ENCODE results near the gene CNTLN.

The CNTLN gene

GRCh38 chr9:17134396-17135294, at the start of gene CNTLN:
CNTLN (plus strand) TSS chr9:17135040; CDS start chr9:17135066, 26 bp downstream.
- Mint-ChIP-seq H3K4me1 (peaks cover 5% of the 10 kb centered on the region), H3K36me3 (peaks cover 2% of the 10 kb centered on the region), H3K27me3 (peaks cover 22% of the 10 kb centered on the region), H3K9me3 (no peaks in the 10 kb centered on the region), H3K27ac (peak within 1 kb of the TSS; percentile 67), H3K4me3 (peak within 1 kb of the TSS; percentile 75)

GRCh38 chr9:17088566-17088965, 46.3 kb upstream of the CNTLN start:
- no peaks in the 10 kb centered on the region for H3K36me3 Mint-ChIP-seq
- H3K9me3 Mint-ChIP-seq: peaks cover 12% of the 10 kb centered on the region
- no peaks in the 10 kb centered on the region for H3K4me1 Mint-ChIP-seq
- H3K4me3 Mint-ChIP-seq: no peak overlapping the region
- H3K27ac Mint-ChIP-seq: no peak overlapping the region
- no peaks in the 10 kb centered on the region for H3K27me3 Mint-ChIP-seq

GRCh38 chr9:17090041-17090440, 44.8 kb upstream of the CNTLN start:
- no peaks in the 10 kb centered on the region for H3K36me3 Mint-ChIP-seq
- H3K4me1 Mint-ChIP-seq: no peaks in the 10 kb centered on the region
- peaks cover 6% of the 10 kb centered on the region for H3K9me3 Mint-ChIP-seq
- H3K27ac Mint-ChIP-seq: no peak overlapping the region
- no peak overlapping the region for H3K4me3 Mint-ChIP-seq
- no peaks in the 10 kb centered on the region for H3K27me3 Mint-ChIP-seq

GRCh38 chr9:17116400-17116837, 18.4 kb upstream of the CNTLN start:
- no peaks in the 10 kb centered on the region for H3K36me3 Mint-ChIP-seq
- peaks cover 4% of the 10 kb centered on the region for H3K9me3 Mint-ChIP-seq
- no peak overlapping the region for H3K27ac Mint-ChIP-seq
- no peaks in the 10 kb centered on the region for H3K4me1 Mint-ChIP-seq
- no peak overlapping the region for H3K4me3 Mint-ChIP-seq
- no peaks in the 10 kb centered on the region for H3K27me3 Mint-ChIP-seq

GRCh38 chr9:17117372-17117771, 17.5 kb upstream of the CNTLN start:
- H3K9me3 Mint-ChIP-seq: peaks cover 4% of the 10 kb centered on the region
- no peaks in the 10 kb centered on the region for H3K4me1 Mint-ChIP-seq
- H3K27ac Mint-ChIP-seq: no peak overlapping the region

GRCh38 chr9:17120203-17120602, 14.6 kb upstream of the CNTLN start:
- Mint-ChIP-seq H3K9me3 (no peaks in the 10 kb centered on the region), H3K4me3 (no peak overlapping the region), H3K4me1 (no peaks in the 10 kb centered on the region), H3K36me3 (no peaks in the 10 kb centered on the region), H3K27me3 (no peaks in the 10 kb centered on the region), H3K27ac (no peak overlapping the region)

More at GRCh38 chr9:17117372-17117771, 17.5 kb upstream of the CNTLN start:
- Mint-ChIP-seq H3K36me3 (no peaks in the 10 kb centered on the region), H3K27me3 (no peaks in the 10 kb centered on the region), H3K4me3 (no peak overlapping the region)

- no peaks in the 10 kb centered on the region for H3K4me1 Mint-ChIP-seq
- no peaks in the 10 kb centered on the region for H3K9me3 Mint-ChIP-seq
- no peaks in the 10 kb centered on the region for H3K27me3 Mint-ChIP-seq
- no peak overlapping the region for H3K4me3 Mint-ChIP-seq
- H3K27ac Mint-ChIP-seq: no peak overlapping the region
- H3K36me3 Mint-ChIP-seq: no peaks in the 10 kb centered on the region
Observed at GRCh38 chr9:17121264-17121663, 13.6 kb upstream of the CNTLN start.

- H3K4me3 Mint-ChIP-seq: no peak overlapping the region
- peaks cover 5% of the 10 kb centered on the region for H3K4me1 Mint-ChIP-seq
- H3K27ac Mint-ChIP-seq: no peak overlapping the region
- H3K27me3 Mint-ChIP-seq: peaks cover 14% of the 10 kb centered on the region
- no peaks in the 10 kb centered on the region for H3K9me3 Mint-ChIP-seq
- peaks cover 2% of the 10 kb centered on the region for H3K36me3 Mint-ChIP-seq
Observed at GRCh38 chr9:17130291-17130690, 4.5 kb upstream of the CNTLN start.

GRCh38 chr9:17130725-17131124, 4.1 kb upstream of the CNTLN start:
- peaks cover 15% of the 10 kb centered on the region for H3K27me3 Mint-ChIP-seq
- H3K36me3 Mint-ChIP-seq: peaks cover 2% of the 10 kb centered on the region
- no peak overlapping the region for H3K4me3 Mint-ChIP-seq
- peaks cover 5% of the 10 kb centered on the region for H3K4me1 Mint-ChIP-seq
- no peak overlapping the region for H3K27ac Mint-ChIP-seq
- no peaks in the 10 kb centered on the region for H3K9me3 Mint-ChIP-seq

- Mint-ChIP-seq H3K27ac (no peak overlapping the region), H3K4me3 (no peak overlapping the region), H3K36me3 (peaks cover 2% of the 10 kb centered on the region), H3K9me3 (no peaks in the 10 kb centered on the region), H3K27me3 (peaks cover 17% of the 10 kb centered on the region), H3K4me1 (peaks cover 5% of the 10 kb centered on the region)
Observed at GRCh38 chr9:17131494-17131893, 3.3 kb upstream of the CNTLN start.

GRCh38 chr9:17135295-17136160, 688 bp downstream of the CNTLN start:
- Mint-ChIP-seq H3K4me1 (peaks cover 5% of the 10 kb centered on the region), H3K27ac (no peak overlapping the region), H3K36me3 (peaks cover 2% of the 10 kb centered on the region), H3K27me3 (peaks cover 22% of the 10 kb centered on the region), H3K4me3 (peak overlapping the region; percentile 65), H3K9me3 (no peaks in the 10 kb centered on the region)

- peaks cover 2% of the 10 kb centered on the region for H3K36me3 Mint-ChIP-seq
- H3K4me3 Mint-ChIP-seq: no peak overlapping the region
- no peaks in the 10 kb centered on the region for H3K9me3 Mint-ChIP-seq
- H3K27me3 Mint-ChIP-seq: peaks cover 20% of the 10 kb centered on the region
- peaks cover 5% of the 10 kb centered on the region for H3K4me1 Mint-ChIP-seq
- no peak overlapping the region for H3K27ac Mint-ChIP-seq
Observed at GRCh38 chr9:17137566-17137965, 2.7 kb downstream of the CNTLN start.

GRCh38 chr9:17138503-17138902, 3.7 kb downstream of the CNTLN start:
- H3K27me3 Mint-ChIP-seq: peaks cover 20% of the 10 kb centered on the region
- peaks cover 2% of the 10 kb centered on the region for H3K36me3 Mint-ChIP-seq
- H3K4me3 Mint-ChIP-seq: no peak overlapping the region
- H3K27ac Mint-ChIP-seq: no peak overlapping the region
- no peaks in the 10 kb centered on the region for H3K9me3 Mint-ChIP-seq
- peaks cover 5% of the 10 kb centered on the region for H3K4me1 Mint-ChIP-seq

- peaks cover 8% of the 10 kb centered on the region for H3K27me3 Mint-ChIP-seq
- peaks cover 2% of the 10 kb centered on the region for H3K9me3 Mint-ChIP-seq
- no peaks in the 10 kb centered on the region for H3K36me3 Mint-ChIP-seq
- no peak overlapping the region for H3K4me3 Mint-ChIP-seq
- no peaks in the 10 kb centered on the region for H3K4me1 Mint-ChIP-seq
- no peak overlapping the region for H3K27ac Mint-ChIP-seq
Observed at GRCh38 chr9:17140418-17140817, 5.6 kb downstream of the CNTLN start.

GRCh38 chr9:17148324-17148723, 13.5 kb downstream of the CNTLN start:
- no peaks in the 10 kb centered on the region for H3K27me3 Mint-ChIP-seq
- no peak overlapping the region for H3K27ac Mint-ChIP-seq
- H3K4me3 Mint-ChIP-seq: no peak overlapping the region
- H3K9me3 Mint-ChIP-seq: peaks cover 9% of the 10 kb centered on the region
- no peaks in the 10 kb centered on the region for H3K36me3 Mint-ChIP-seq
- no peaks in the 10 kb centered on the region for H3K4me1 Mint-ChIP-seq

- H3K36me3 Mint-ChIP-seq: peaks cover 2% of the 10 kb centered on the region
- H3K27ac Mint-ChIP-seq: no peak overlapping the region
- no peaks in the 10 kb centered on the region for H3K4me1 Mint-ChIP-seq
- H3K4me3 Mint-ChIP-seq: no peak overlapping the region
- peaks cover 8% of the 10 kb centered on the region for H3K9me3 Mint-ChIP-seq
- H3K27me3 Mint-ChIP-seq: no peaks in the 10 kb centered on the region
Observed at GRCh38 chr9:17159469-17159868, 24.6 kb downstream of the CNTLN start.
